Measurements from ENCODE around the gene SDHB. TPM values are rescaled to one million over a fixed set of nuclear protein-coding genes. Genes with fewer than 3 reads are reported as not detected.

SDHB gene
- total and polyA plus RNA-seq, 2 of the 8 experiments (the other 6 are each of a cell fraction or from before 2014, with no cell fraction given): 84.0 to 98.7 TPM

DNA sequence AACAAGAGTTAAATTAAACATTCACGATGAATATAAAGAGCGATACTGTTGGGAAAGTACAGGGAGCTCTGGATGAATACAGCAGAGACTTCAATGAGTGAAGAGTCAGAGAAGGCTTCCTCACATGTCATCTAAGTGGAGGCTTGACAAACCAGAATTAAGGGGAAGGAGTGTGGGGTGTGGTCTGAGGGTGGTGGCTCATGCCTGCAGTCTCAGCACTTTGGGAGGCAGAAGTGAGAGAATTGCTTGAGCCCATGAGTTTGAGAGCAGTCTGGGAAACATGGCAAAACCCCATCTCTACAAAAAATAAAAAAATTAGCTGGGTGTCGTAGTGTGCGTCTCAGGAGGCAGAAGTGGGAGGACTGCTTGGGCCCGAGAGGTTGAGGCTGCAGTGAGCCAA lies 8.7 kb downstream of the SDHB start:
- ChIA-PET POLR2A (ENCODE audit: partially characterized antibody) (no interaction called here), CTCF (ENCODE audit: partially characterized antibody) (interaction anchor here (0.5 to 7.0 kb wide), 15 partner anchors 8 to 305 kb away, joined by 3 to 95 read pairs (median 11); no protein-coding TSS in a partner anchor)
- Histone ChIP-seq H3K27ac (ENCODE audit: low read depth, low read length) (no peak overlapping the region), H3K18ac (ENCODE audit: extremely low read depth, low read length) (no peak overlapping the region), H3K23ac (ENCODE audit: insufficient read length) (no peak overlapping the region), H3K4ac (replicated peaks; ENCODE audit: insufficient read length, low read depth, low read length) (no peak overlapping the region), H4K91ac (replicated peaks; ENCODE audit: insufficient read length, low read length) (no peak overlapping the region), H2BK5ac (ENCODE audit: low read depth, low read length) (no peak overlapping the region), H3K23me2 (ENCODE audit: low read depth, low read length) (no peaks in the 10 kb centered on the region), H2BK15ac (ENCODE audit: low read length) (no peak overlapping the region), H4K20me1 (replicated peaks in 1 of 2; ENCODE audit: control insufficient read depth in 1 of 2, insufficient read depth in 2 of 2, low read length in 2 of 2) (peaks cover 0 to 1% of the 10 kb centered on the region in 2 experiments), H3K79me2 (ENCODE audit: control insufficient read depth in 1 of 2, insufficient read depth in 2 of 2, low read length in 2 of 2) (peaks cover 0 to 19% of the 10 kb centered on the region in 2 experiments; a peak in 1 of 4 replicates), H3K4me2 (ENCODE audit: insufficient read depth in 1 of 2, low read depth in 2 of 2, low read length in 2 of 2) (no peak overlapping the region), H4K5ac (ENCODE audit: insufficient read length, low read depth, low read length) (no peak overlapping the region), H2BK20ac (ENCODE audit: low read length) (no peak overlapping the region), H3K9me3 (ENCODE audit: insufficient read depth in 2 of 2, low read depth in 1 of 2, low read length in 1 of 2) (no peaks in the 10 kb centered on the region), H2AFZ (ENCODE audit: low read length) (no peak overlapping the region), H2BK120ac (replicated peaks; ENCODE audit: low read depth, low read length) (no peak overlapping the region), H3K9ac (replicated peaks in 1 of 4; ENCODE audit: extremely low read depth in 1 of 4, low read depth in 3 of 4, low read length in 3 of 4) (no peak overlapping the region), H3K4me1 (replicated peaks in 1 of 4; ENCODE audit: control insufficient read depth in 3 of 4, insufficient read depth in 4 of 4, low read length in 3 of 4) (no peaks in the 10 kb centered on the region), H4K8ac (ENCODE audit: extremely low read depth, insufficient read depth, low read length) (no peak overlapping the region), H2BK12ac (ENCODE audit: low read depth, low read length) (no peak overlapping the region), H3K56ac (replicated peaks; ENCODE audit: insufficient read length, low read depth, low read length) (no peak overlapping the region), H3K27me3 (replicated peaks in 1 of 4; ENCODE audit: control insufficient read depth in 3 of 4, extremely low read depth in 1 of 4, insufficient read depth in 3 of 4, low read length in 3 of 4) (no peaks in the 10 kb centered on the region), H3K14ac (ENCODE audit: insufficient read length) (no peak overlapping the region), H3K4me3 (ENCODE audit: extremely low read depth in 1 of 4, insufficient read depth in 2 of 4, low read depth in 3 of 4, low read length in 4 of 4) (no peak overlapping the region), H2AK5ac (ENCODE audit: low read depth, low read length) (no peak overlapping the region), H3K79me1 (ENCODE audit: low read depth, low read length) (peaks cover 2% of the 10 kb centered on the region; the same call in 1 of the 2 replicates), H3K36me3 (ENCODE audit: control insufficient read depth in 2 of 4, insufficient read depth in 4 of 4, low read length in 3 of 4) (peaks cover 8 to 41% (median 19%) of the 10 kb centered on the region in 4 experiments)
- TF ChIP-seq RNF2 (IDR thresholded peaks at IDR 0.05; ENCODE audit: borderline replicate concordance, low read depth, low read length, missing control alignments, poor library complexity, severe bottlenecking): no peak
- no peak for TF ChIP-seq EZH2 (IDR thresholded peaks at IDR 0.05; ENCODE audit: low read depth, low read length, severe bottlenecking)
- no peak for TF ChIP-seq SIRT6 (IDR thresholded peaks at IDR 0.05; ENCODE audit: low read length)
- no peak for TF ChIP-seq ASH2L (IDR thresholded peaks at IDR 0.05; ENCODE audit: low read length)
- DNase-seq (ENCODE audit: low read depth in 1 of 2, low spot score in 2 of 2): no peak
- 71% methylated on average over 5 of the region's 5 CpGs; no CpG with 5 or more reads in 1 of the 2 experiments for WGBS, 2 experiments (ENCODE audit: extremely low coverage in 1 of 2, insufficient coverage in 1 of 2, insufficient read length in 1 of 2, insufficient replicate concordance in 2 of 2, low coverage in 1 of 2, low lambda C conversion rate in 2 of 2, missing lambda C conversion rate in 1 of 2)
- FAIRE-seq: no peak
